ENCODE results near the gene ADRA1B. TPM values are rescaled to one million over a fixed set of nuclear protein-coding genes. Genes with fewer than 3 reads are reported as not detected.

Gene ADRA1B
- total RNA-seq, 1 donor from 2014 or later, result 0.74 TPM

DNA sequence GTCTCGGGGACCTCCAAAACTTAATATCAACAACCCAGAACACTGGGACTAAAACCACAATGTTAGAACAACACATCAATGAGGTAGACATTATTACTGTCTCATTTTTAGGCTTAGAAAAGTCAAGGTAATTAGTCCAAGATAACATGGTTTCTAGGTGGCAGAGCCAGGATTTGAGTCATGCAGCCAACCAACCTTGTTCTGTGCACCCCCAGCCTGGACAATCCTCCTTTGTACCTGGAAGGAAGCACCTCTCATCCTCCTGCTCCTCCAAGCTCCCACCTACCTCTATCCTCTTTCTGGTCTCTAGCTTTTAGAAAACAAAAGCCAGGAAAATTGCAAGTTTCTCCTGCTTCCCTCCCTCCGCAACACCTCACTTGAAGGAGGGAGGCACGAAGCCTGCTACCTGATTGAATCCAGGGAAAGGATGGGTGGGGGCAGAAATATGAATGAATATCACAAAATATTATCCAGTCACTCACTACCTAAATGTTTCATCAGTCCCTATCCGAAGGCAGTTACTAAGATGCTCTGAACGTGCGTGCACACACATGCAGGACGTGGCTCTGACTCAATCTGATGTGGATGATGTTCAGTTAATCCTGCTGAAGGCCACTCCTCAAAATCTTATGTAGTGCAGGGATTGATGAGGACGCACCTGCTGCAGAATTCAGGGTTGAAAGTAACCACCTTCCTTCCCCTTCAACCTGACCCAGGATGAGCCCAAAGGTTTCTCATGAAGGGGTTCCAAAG is 66.3 kb downstream of the ADRA1B start:
- peaks cover 9% of the 10 kb centered on the region for H3K4me1 ChIP-seq
- H3K9me3 ChIP-seq, result no peaks in the 10 kb centered on the region
- H3K27me3 ChIP-seq, result no peaks in the 10 kb centered on the region
- no peaks in the 10 kb centered on the region for H3K36me3 ChIP-seq
- intact Hi-C loops (cut with DNase I), result no loop called here
- DNase-seq (ENCODE audit: extremely low spot score in 2 of 2), result no peak
- H3K4me3 ChIP-seq, result no peak overlapping the region
- TF ChIP-seq, protein P1, sequence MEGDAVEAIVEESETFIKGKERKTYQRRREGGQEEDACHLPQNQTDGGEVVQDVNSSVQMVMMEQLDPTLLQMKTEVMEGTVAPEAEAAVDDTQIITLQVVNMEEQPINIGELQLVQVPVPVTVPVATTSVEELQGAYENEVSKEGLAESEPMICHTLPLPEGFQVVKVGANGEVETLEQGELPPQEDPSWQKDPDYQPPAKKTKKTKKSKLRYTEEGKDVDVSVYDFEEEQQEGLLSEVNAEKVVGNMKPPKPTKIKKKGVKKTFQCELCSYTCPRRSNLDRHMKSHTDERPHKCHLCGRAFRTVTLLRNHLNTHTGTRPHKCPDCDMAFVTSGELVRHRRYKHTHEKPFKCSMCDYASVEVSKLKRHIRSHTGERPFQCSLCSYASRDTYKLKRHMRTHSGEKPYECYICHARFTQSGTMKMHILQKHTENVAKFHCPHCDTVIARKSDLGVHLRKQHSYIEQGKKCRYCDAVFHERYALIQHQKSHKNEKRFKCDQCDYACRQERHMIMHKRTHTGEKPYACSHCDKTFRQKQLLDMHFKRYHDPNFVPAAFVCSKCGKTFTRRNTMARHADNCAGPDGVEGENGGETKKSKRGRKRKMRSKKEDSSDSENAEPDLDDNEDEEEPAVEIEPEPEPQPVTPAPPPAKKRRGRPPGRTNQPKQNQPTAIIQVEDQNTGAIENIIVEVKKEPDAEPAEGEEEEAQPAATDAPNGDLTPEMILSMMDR (IDR thresholded peaks at IDR 0.05), result no peak
- no peak for TF ChIP-seq POLR2A (IDR thresholded peaks at IDR 0.05)
- no peak for TF ChIP-seq POLR2AphosphoS5 (IDR thresholded peaks at IDR 0.05; ENCODE audit: insufficient read depth in 1 of 2, low read depth in 1 of 2)
- H3K27ac ChIP-seq, result no peak overlapping the region

DNA sequence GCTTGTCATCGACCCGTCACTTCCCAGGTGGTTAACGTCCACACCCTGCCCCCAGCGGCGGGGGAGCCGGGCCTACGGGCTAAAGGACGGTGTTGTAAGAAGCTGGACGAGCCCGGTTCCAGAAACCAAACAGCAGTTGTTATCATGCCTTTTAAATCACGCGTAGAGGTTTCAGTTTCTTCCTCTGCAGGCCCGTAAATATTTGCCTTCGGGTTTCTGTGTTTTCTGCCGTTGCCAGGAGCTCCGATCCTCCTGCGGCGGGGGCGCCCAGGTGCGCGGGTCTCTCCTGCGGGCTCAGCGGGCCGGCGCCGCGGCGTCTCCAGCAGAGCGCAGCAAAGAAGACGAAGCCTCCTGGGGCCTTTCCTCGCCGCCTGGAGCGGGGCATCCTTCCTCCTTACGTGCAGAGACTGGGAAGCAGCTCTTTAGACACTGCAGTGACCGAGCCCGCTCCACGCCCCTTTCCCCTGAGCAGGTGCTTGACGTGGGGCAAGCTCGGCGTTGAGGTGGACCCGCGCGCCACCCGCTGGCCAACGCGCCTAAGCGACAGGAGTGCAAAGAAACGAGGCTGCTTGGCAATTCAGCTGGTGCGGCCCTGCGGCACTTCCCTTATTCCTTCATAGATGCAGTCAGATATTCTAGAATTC is 70.9 kb downstream of the ADRA1B start:
- H3K4me3 ChIP-seq, result peak overlapping the region; percentile 34 to 54
- no peak for DNase-seq (ENCODE audit: extremely low spot score in 2 of 2)

DNA sequence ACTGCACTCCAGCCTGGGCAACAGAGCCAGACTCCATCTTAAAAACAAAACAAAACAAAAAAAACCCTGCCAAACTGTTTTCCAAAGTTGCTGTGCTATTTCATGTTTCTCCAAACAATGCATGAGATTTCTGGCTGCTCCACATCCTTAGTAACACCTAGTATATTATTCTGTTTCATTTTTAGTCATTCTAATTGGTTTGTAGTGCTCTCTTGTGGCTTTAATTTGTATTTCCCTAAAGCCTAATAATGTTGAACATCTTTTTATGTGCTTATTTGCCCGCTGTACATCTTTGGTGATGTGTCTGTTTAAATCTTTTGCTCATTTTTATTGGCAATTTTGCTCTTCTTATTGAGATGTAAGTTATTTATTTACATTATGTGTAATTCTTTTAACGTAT is 74.2 kb downstream of the ADRA1B start:
- Histone ChIP-seq H3K4me1 (peaks cover 9% of the 10 kb centered on the region), H3K4me3 (no peak overlapping the region), H3K9me3 (peaks cover 7% of the 10 kb centered on the region), H3K27ac (no peak overlapping the region), H3K36me3 (no peaks in the 10 kb centered on the region), H3K27me3 (no peaks in the 10 kb centered on the region)
- TF ChIP-seq POLR2A (IDR thresholded peaks at IDR 0.05), result no peak
- no peak for TF ChIP-seq POLR2AphosphoS5 (IDR thresholded peaks at IDR 0.05; ENCODE audit: insufficient read depth in 1 of 2, low read depth in 1 of 2)
- TF ChIP-seq, protein P1 (IDR thresholded peaks at IDR 0.05), result no peak
- intact Hi-C loops (cut with DNase I), result no loop called here
- DNase-seq (ENCODE audit: extremely low spot score in 2 of 2), result no peak

More for the DNA sequence above, 70.9 kb downstream of the ADRA1B start:
- intact Hi-C loops (cut with DNase I), result no loop called here
- Histone ChIP-seq H3K27ac (no peak overlapping the region), H3K36me3 (no peaks in the 10 kb centered on the region), H3K27me3 (no peaks in the 10 kb centered on the region), H3K4me1 (peaks cover 9% of the 10 kb centered on the region), H3K9me3 (no peaks in the 10 kb centered on the region)
- TF ChIP-seq, protein P1 (IDR thresholded peaks at IDR 0.05), result peak in 2 of 3 experiments; percentile 23 to 45
- TF ChIP-seq POLR2AphosphoS5 (IDR thresholded peaks at IDR 0.05; ENCODE audit: insufficient read depth in 1 of 2, low read depth in 1 of 2) (peak in 1 of 2 donors; percentile 36), POLR2A (IDR thresholded peaks at IDR 0.05) (no peak)

DNA sequence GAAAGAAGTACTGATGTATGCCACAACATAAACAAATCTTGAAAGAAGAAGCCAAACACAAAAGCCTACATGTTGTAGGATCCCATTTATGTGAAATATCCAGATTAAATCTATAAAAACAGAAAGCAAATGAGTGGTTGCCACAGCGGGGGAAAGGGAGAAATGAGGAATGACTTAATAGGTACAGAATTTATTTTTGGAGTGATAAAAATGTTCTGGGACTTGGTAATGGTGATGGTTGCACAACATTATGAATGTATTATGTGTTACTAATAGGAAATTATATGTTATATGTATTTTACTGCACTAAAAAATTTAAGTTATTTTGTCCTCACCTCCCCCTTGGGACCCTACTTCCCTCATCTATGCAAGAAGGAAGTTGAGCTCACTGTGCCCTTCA is 76.3 kb downstream of the ADRA1B start:
- Histone ChIP-seq H3K36me3 (no peaks in the 10 kb centered on the region), H3K27ac (no peak overlapping the region), H3K27me3 (no peaks in the 10 kb centered on the region), H3K9me3 (peaks cover 7% of the 10 kb centered on the region), H3K4me3 (no peak overlapping the region), H3K4me1 (no peaks in the 10 kb centered on the region)
- TF ChIP-seq POLR2AphosphoS5 (IDR thresholded peaks at IDR 0.05; ENCODE audit: insufficient read depth in 1 of 2, low read depth in 1 of 2), result no peak
- TF ChIP-seq, protein P1 (IDR thresholded peaks at IDR 0.05), result no peak
- no peak for TF ChIP-seq POLR2A (IDR thresholded peaks at IDR 0.05)
- intact Hi-C loops (cut with DNase I), result no loop called here
- DNase-seq (ENCODE audit: extremely low spot score in 2 of 2), result no peak

DNA sequence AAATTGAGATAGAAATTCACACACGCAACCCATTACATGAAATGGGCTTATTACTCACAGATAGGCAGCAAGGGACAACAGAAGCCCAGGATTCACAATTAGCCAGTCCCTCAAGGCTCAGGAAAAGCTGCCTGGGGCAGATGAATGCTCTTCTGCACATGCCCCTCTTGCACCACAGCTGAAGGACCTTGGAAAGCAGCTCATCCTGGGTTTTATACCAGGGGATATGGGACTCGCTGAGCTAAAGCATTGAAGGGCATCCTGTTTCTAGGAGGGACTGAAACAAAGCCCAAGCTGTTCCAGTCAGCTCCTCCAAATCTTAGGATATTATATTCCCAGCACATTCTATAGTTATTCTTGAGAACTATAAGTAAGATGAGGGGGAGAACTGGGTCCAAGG is 76.9 kb downstream of the ADRA1B start:
- no peak overlapping the region for H3K4me3 ChIP-seq
- TF ChIP-seq POLR2AphosphoS5 (IDR thresholded peaks at IDR 0.05; ENCODE audit: insufficient read depth in 1 of 2, low read depth in 1 of 2) (no peak), POLR2A (IDR thresholded peaks at IDR 0.05) (no peak)
- TF ChIP-seq, protein P1 (IDR thresholded peaks at IDR 0.05), result no peak
- peak in 1 of 2 donors; percentile 31 for DNase-seq (ENCODE audit: extremely low spot score in 2 of 2)
- H3K27ac ChIP-seq, result no peak overlapping the region
- no peaks in the 10 kb centered on the region for H3K36me3 ChIP-seq
- intact Hi-C loops (cut with DNase I), result no loop called here
- H3K27me3 ChIP-seq, result no peaks in the 10 kb centered on the region
- no peaks in the 10 kb centered on the region for H3K4me1 ChIP-seq
- peaks cover 7% of the 10 kb centered on the region for H3K9me3 ChIP-seq

All from vagina (tissue), 2 donors.